Subcutaneous abdominal adipose tissue (tissue), 5 donors: ENCODE results near the gene MLXIP.

Source experiments
- H3K27ac ChIP-seq: one replicate; pipeline ENCODE4 v1.7.0; 2013; ENCODE audit warnings: low read depth, mild to moderate bottlenecking, inconsistent platforms, low read length, moderate library complexity
- H3K27me3 ChIP-seq, 5 donors: one replicate each; pipeline ENCODE4 v1.7.0; 2013; ENCODE audit warnings: low read length in 5 of 5, inconsistent platforms in 1 of 5; ENCODE audit not compliant: control insufficient read depth in 5 of 5, insufficient read depth in 4 of 5
- H3K36me3 ChIP-seq, 5 donors: one replicate each; pipeline ENCODE4 v1.7.0; 2013; ENCODE audit warnings: low read length in 5 of 5; ENCODE audit not compliant: control insufficient read depth in 5 of 5, insufficient read depth in 5 of 5
- H3K4me1 ChIP-seq, 5 donors: one replicate each; pipeline ENCODE4 v1.7.0; 2013; ENCODE audit warnings: low read length in 5 of 5, mild to moderate bottlenecking in 3 of 5, moderate library complexity in 1 of 5; ENCODE audit not compliant: control insufficient read depth in 5 of 5, insufficient read depth in 5 of 5
- H3K4me3 ChIP-seq, 5 donors: one replicate each; pipeline ENCODE4 v1.7.0; 2013; ENCODE audit warnings: low read length in 5 of 5, low read depth in 1 of 5
- H3K9ac ChIP-seq, 5 donors: one replicate each; pipeline ENCODE4 v1.7.0; 2013; ENCODE audit warnings: low read length in 5 of 5, mild to moderate bottlenecking in 4 of 5, moderate library complexity in 3 of 5
- H3K9me3 ChIP-seq, 5 donors: one replicate each; pipeline ENCODE4 v1.7.0; 2013; ENCODE audit warnings: low read length in 5 of 5; ENCODE audit not compliant: control insufficient read depth in 5 of 5
- donor health status: healthy.
- donor health status: healthy.
- donor health status: healthy.
- donor health status: healthy.
- donor health status: healthy.

MLXIP gene

DNA sequence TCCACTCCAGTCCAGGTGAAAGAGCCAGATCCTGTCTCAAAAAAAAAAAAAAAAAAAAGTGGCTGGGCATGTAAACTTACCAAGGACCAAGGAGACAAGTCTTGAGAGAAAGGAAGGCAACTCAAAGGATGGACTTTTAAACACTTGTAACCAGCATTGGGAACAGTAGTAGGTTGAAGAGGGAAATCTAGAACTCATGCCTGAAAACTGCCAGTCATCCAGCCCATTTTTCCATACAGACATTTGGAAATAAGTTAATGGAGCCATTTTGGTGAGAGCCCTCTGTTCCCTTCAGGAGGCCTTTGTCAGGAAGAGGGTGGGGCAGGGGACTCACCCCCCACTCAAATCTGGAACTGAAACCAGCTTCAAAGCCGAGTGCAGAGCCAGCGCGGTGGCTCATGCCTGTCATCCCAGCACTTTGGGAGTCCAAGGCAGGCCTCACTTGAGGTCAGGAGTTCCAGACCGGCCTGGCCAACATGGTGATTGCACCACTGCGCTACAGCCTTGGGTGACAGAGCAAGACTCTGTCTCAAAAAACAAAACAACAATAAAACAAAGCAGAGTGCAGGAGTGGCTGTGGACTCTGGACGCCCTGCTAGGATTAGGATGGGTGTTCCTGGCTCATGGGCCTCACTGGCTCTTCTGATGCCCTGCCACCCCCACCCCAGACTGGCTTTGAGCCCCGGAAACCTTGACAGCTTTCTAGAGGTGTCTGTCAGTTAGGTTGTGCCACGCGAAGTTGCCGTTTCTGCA is 1.6 kb upstream of the MLXIP start:
- no peaks in the 10 kb centered on the region for H3K36me3 ChIP-seq
- peaks cover 3 to 44% (median 42%) of the 10 kb centered on the region in 5 donors for H3K4me1 ChIP-seq
- H3K27ac ChIP-seq = no peak overlapping the region
- H3K4me3 ChIP-seq = no peak overlapping the region
- no peaks in the 10 kb centered on the region for H3K27me3 ChIP-seq
- H3K9ac ChIP-seq = no peak overlapping the region
- H3K9me3 ChIP-seq = no peaks in the 10 kb centered on the region

DNA sequence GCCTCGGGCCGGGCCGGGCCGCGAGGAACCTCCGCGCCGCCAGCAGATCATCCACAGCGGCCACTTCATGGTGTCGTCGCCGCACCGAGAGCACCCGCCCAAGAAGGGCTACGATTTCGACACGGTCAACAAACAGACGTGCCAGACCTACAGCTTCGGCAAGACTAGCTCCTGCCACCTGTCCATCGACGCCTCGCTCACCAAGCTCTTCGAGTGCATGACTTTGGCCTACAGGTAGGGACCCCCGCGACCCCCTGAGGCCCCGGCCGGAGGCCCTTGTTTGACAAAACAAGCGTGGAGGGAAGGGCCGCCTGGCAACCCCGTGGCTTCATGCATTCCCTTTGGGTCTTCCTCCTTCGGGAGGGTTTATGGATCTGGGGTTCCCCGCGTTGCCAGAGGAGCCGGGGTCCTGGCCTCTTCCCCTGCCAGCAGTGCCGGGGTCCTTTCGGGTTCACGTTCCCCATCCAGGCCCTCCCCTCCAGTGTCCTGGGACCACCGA is 526 bp downstream of the MLXIP start:
- Histone ChIP-seq H3K27me3 (no peaks in the 10 kb centered on the region), H3K4me1 (peaks cover 8 to 64% (median 52%) of the 10 kb centered on the region in 5 donors), H3K27ac (peak overlapping the region; percentile 86), H3K36me3 (peaks cover 0 to 5% (median 4%) of the 10 kb centered on the region in 5 donors), H3K9ac (peak overlapping the region; percentile 72 to 94 (median 89)), H3K9me3 (no peaks in the 10 kb centered on the region), H3K4me3 (peak overlapping the region; percentile 85 to 91 (median 91))

DNA sequence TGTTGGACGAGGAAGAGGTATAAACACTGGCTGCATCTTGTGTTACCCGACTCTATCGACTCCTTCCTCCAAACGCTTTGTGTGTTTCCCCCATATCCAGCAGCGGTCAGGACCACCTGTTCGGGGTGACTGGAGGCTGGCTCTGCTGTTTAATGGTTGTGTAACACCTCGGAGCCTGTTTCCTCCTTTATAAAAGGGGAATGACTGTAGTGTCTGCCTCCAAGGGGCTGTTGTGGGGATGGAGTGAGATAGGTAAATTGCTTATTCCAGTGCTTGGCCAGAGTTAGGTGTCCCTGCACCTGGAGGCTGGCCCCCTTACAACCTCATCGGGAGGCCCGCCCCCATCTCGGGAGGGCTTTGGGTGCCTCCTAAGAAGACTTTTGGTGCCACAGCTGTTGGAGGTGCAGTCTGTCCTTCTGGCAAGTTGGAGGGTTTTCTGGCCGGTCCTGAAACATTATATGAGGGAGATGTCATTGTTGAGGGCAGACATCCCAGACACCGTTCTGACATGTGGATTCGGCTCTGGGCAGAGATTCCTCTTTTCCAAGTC is 1.1 kb downstream of the MLXIP start:
- Histone ChIP-seq H3K36me3 (peaks cover 0 to 9% (median 8%) of the 10 kb centered on the region in 5 donors), H3K4me1 (peaks cover 8 to 64% (median 52%) of the 10 kb centered on the region in 5 donors), H3K9me3 (no peaks in the 10 kb centered on the region), H3K27me3 (no peaks in the 10 kb centered on the region), H3K9ac (peak overlapping the region; percentile 72 to 94 (median 89)), H3K27ac (peak overlapping the region; percentile 86), H3K4me3 (peak overlapping the region; percentile 85 to 91 (median 91))

DNA sequence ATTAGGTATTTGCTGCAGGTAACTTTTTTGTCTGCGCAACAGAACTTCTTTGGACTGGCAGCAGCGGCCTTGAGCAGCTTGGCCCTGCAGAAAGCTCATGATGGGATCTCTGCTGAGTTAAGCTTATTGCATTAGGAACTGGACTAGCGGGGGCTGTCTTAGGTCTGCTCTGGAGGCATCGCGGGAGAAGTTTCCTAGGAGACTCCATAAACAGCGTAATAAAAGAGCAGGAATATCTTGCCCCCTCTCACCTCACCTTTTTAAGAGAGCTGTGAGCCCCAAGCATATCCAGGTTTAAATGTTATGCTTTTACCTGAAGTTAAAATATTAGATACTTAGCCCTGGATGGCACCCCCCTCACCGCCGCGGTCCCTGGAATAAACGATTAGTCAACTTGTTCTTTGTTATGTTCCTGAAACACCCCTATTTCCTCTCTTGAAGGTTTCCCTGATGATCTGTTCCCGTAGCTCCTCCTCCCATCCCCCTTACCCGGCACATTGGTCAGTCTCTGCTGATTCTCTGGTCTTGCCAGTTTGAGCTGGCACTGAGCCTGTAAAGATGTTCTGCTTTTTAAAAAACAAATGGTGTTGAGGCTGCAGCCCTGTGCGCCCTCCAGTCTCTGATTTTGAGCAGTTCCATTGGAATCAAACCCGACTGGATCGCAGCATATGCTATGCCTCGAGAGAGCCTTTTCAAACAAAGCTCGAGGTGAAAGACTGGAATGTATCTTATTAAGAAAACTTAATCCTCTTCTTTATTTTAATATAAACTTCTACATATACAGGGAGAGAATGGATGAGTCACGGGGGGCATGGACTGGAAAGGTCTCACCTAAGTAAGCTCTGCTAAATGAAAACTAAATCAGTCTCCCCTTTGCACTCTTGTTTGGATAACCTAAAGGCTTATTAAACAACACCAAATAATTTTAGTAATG is 1.9 kb downstream of the MLXIP start:
- Histone ChIP-seq H3K4me1 (peaks cover 8 to 64% (median 52%) of the 10 kb centered on the region in 5 donors), H3K27me3 (no peaks in the 10 kb centered on the region), H3K27ac (peak overlapping the region; percentile 86), H3K36me3 (peaks cover 0 to 13% (median 12%) of the 10 kb centered on the region in 5 donors), H3K9ac (peak overlapping the region; percentile 72 to 94 (median 89)), H3K4me3 (peak overlapping the region; percentile 85 to 91 (median 91)), H3K9me3 (no peaks in the 10 kb centered on the region)

DNA sequence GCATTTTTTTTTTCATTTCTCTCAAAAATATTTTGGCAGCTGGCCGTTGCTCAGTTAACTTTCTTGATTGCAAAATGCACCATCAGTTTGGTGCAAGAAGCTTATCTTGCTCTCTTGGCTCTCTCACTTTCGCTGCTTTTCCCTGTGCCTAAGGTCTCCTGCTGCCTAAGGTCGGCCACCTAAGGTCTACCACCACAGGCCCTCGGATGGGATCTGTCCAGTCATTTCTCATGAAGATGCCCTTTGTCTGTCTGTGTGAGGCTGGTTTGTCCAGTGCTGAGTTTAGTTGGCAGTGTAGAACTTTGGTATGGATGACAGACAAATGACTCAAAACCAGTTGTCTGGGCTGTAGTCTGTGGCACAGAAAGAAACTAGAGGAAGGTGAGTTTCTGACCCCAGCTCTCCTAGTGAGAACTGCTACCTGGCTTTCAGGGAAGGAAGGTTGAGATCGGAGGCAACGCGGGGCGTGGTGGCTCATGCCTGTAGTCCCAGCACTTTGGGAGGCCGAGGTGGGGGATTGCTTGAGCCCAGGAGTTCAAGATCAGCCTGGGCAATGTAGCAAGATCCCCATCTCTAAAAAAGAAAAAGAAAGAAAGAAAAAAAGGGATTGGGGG is 2.6 kb downstream of the MLXIP start:
- H3K9ac ChIP-seq = peak overlapping the region in 4 of 5 donors; percentile 56 to 94 (median 76)

DNA sequence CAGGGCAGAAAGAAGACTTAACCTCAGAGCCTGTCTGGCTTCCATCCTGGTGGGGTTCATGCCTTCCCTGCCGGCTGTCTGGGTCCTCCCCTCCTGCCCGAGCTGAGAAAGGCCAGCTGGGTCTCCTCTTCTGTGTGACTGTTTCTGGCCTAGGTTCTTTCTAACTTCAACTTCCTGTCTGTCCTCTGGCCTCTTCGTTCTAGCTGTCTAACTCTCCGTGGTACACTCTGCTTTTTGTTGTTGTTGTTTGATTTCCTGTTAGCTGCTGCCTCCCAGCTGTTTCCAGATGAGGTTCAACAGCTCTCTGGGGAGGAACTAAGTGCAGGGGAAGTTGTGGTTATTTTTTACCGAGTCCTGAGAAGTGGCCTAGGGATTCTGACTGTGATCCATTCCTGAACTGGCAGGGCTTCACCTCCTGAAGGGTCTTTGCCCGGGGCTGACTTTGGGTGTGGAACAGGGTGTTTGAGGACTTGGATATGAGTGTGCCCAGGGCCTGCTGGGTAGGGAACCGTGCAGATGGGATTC is 3.2 kb downstream of the MLXIP start:
- Histone ChIP-seq H3K9me3 (no peaks in the 10 kb centered on the region), H3K36me3 (peaks cover 0 to 18% (median 15%) of the 10 kb centered on the region in 5 donors), H3K4me1 (peaks cover 11 to 68% (median 57%) of the 10 kb centered on the region in 5 donors), H3K27me3 (no peaks in the 10 kb centered on the region), H3K27ac (peak overlapping the region; percentile 86), H3K9ac (peak overlapping the region; percentile 6 to 94 (median 73)), H3K4me3 (peak overlapping the region; percentile 19 to 91 (median 87))

More for the DNA sequence above, 2.6 kb downstream of the MLXIP start:
- no peaks in the 10 kb centered on the region for H3K9me3 ChIP-seq
- peak overlapping the region; percentile 19 to 91 (median 87) for H3K4me3 ChIP-seq
- H3K36me3 ChIP-seq = peaks cover 0 to 18% (median 15%) of the 10 kb centered on the region in 5 donors
- H3K4me1 ChIP-seq = peaks cover 8 to 64% (median 52%) of the 10 kb centered on the region in 5 donors
- peak overlapping the region; percentile 86 for H3K27ac ChIP-seq
- H3K27me3 ChIP-seq = no peaks in the 10 kb centered on the region

DNA sequence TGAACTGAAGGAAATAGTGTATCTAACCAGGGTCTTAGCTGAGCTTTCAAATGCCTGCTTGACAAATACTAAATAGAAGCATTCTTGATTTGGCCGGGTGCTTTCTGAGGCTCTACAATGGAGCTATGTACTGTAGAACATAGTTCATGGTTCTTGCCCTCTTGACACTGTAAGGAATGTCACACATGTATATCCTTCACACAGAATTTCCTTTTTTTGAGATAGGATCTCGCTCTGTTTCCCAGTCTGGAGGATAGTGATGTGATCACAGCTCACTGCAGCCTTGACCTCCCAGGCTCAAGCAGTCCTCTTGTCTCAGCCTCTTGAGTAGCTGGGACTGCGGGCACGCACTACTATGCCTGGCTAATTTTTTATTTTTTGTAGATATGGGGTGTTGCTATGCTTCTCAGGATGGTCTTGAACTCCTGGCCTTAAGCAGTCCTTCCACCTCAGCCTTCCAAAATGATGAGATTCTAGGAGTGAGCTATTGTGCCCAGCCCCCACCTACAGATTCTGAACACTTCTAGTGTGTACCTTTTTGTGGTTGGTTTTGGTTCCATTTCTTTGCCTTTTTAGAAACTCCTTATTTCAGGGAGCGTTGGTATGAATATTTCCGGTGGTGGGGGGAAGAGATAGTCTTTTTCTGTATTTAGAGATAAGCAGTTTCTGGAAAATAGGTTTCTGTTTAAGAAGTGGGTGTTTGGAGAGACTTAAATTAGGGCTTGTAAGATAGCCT is 4.2 kb downstream of the MLXIP start:
- no peaks in the 10 kb centered on the region for H3K27me3 ChIP-seq
- no peaks in the 10 kb centered on the region for H3K9me3 ChIP-seq
- peak overlapping the region; percentile 86 for H3K27ac ChIP-seq
- H3K4me3 ChIP-seq = peak overlapping the region; percentile 19 to 91 (median 87)
- peak overlapping the region in 3 of 5 donors; percentile 73 to 94 (median 78) for H3K9ac ChIP-seq
- peaks cover 0 to 18% (median 15%) of the 10 kb centered on the region in 5 donors for H3K36me3 ChIP-seq
- peaks cover 11 to 71% (median 66%) of the 10 kb centered on the region in 5 donors for H3K4me1 ChIP-seq

DNA sequence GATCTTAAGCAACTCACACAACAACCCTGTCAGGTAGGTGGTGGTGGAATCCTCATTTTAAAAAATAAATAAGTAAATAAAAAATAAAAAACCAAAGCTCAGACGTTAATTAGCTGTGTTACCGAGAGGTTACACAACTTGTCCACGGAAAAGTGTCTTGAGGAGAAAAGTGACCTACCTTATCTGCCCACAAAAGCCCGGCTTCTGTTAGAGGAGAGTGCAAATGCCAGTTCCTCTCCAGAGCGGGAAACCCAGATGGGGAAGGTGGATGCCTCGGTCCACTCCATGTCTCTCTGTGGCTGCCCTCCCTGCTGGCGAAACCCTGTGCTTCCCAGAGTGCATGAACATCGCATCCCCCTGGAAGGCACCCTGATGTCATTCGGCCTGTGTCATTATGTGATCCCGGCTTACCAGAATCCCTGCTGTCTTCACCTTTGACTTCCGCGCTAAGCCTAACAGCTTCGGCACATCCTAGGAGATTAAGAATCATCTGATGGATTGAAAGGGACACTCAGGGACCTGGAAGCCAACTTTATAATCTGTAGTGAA is 6.4 kb downstream of the MLXIP start:
- Histone ChIP-seq H3K36me3 (peaks cover 0 to 18% (median 17%) of the 10 kb centered on the region in 5 donors), H3K4me1 (peaks cover 13 to 77% (median 66%) of the 10 kb centered on the region in 5 donors), H3K27me3 (no peaks in the 10 kb centered on the region), H3K9ac (no peak overlapping the region), H3K4me3 (no peak overlapping the region), H3K9me3 (no peaks in the 10 kb centered on the region), H3K27ac (no peak overlapping the region)
